Endothelial cell of umbilical vein (primary cell): ENCODE measurements around the gene PIN1. TPM values are rescaled to one million over a fixed set of nuclear protein-coding genes. Genes with fewer than 3 reads are reported as not detected.
A peak's percentile ranks its signal among the peaks of the same experiment; 100 is the strongest.

Experiments used
- BruUV-seq: library from RNA; stranded (reverse); fragments of 400-500 nt; replicated peaks from 2 replicates; lab custom pipeline; 2021; lab: Mats Ljungman, UMichigan
- CTCF ChIA-PET: fragments of 300-600, 350-600 bp; sonication (Branson Sonifier 250); formaldehyde crosslinking; loops from one replicate; lab custom pipeline; 2021; ENCODE audit warnings: antibody characterized with exemption, inconsistent platforms; lab: Charles Lee
- POLR2A ChIA-PET: fragments of 300-600, 350-600 bp; sonication (Branson Sonifier 250); formaldehyde crosslinking; loops from one replicate; lab custom pipeline; 2021; ENCODE audit warnings: antibody characterized with exemption, inconsistent platforms; lab: Charles Lee
- DNase-seq: peaks from one replicate; pipeline ENCODE4 v3.0.0-alpha.2; 2011; ENCODE audit warnings: low read depth, low spot score
- FAIRE-seq: peaks from 2 replicates; lab custom pipeline; 2011; peaks lifted over from hg19 to GRCh38; lab: Jason Lieb, UNC
- H2AFZ ChIP-seq: 2 replicates; pipeline ENCODE4 v1.6.0; 2012; ENCODE audit warnings: low read depth, low read length, control low read depth, inconsistent platforms
- H3K27ac ChIP-seq: 2 replicates; pipeline ENCODE4 v1.5.1; 2011; ENCODE audit warnings: low read depth, mild to moderate bottlenecking, control low read depth, low read length, moderate library complexity; ENCODE audit not compliant: insufficient read depth
- H3K27me3 ChIP-seq, 2 experiments: 2 replicates each; pipeline versions ENCODE4 v1.6.0 to v1.6.1; 2011; ENCODE audit warnings: low read length in 2 of 2, mixed read lengths in 1 of 2; ENCODE audit not compliant: control insufficient read depth in 2 of 2, insufficient read depth in 2 of 2
- H3K36me3 ChIP-seq, 2 experiments: 2 replicates in 1 of 2; 3 replicates in 1 of 2; pipeline ENCODE4 v1.5.1; 2011; ENCODE audit warnings: low read length in 2 of 2, mild to moderate bottlenecking in 1 of 2, moderate library complexity in 1 of 2; ENCODE audit not compliant: control insufficient read depth in 2 of 2, insufficient read depth in 2 of 2; ENCODE audit errors: extremely low read depth in 1 of 2
- H3K4me1 ChIP-seq: 3 replicates; pipeline ENCODE4 v1.5.1; 2011; ENCODE audit warnings: mild to moderate bottlenecking, low read length; ENCODE audit not compliant: control insufficient read depth, insufficient read depth; ENCODE audit errors: extremely low read depth
- H3K4me2 ChIP-seq: 2 replicates; pipeline ENCODE4 v1.6.1; 2011; ENCODE audit warnings: low read length, control low read depth, mixed read lengths; ENCODE audit not compliant: insufficient read depth
- H3K4me3 ChIP-seq, 3 experiments: fragments of 200-600 bp in 1 of 3; sonication (generic), shearing (Covaris generic) in 1 of 3; replicated peaks in 1 of 3; 2 replicates each; pipeline ENCODE4 v1.5.1; 2011 to 2016; ENCODE audit warnings: control low read depth in 3 of 3, low read length in 3 of 3, mild to moderate bottlenecking in 2 of 3, inconsistent platforms in 1 of 3, low read depth in 1 of 3, moderate library complexity in 1 of 3; ENCODE audit not compliant: insufficient read depth in 1 of 3
- H3K79me2 ChIP-seq: 2 replicates; pipeline ENCODE4 v1.6.0; 2012; ENCODE audit warnings: low read length, inconsistent platforms; ENCODE audit not compliant: control insufficient read depth, insufficient read depth
- H3K9ac ChIP-seq: replicated peaks from 2 replicates; pipeline ENCODE3; 2011; ENCODE audit warnings: low read length, control low read depth; ENCODE audit not compliant: insufficient read depth; ENCODE audit errors: extremely low read depth
- H3K9me1 ChIP-seq: replicated peaks from 3 replicates; pipeline ENCODE4 v1.6.0; 2011; ENCODE audit warnings: mild to moderate bottlenecking, low read length; ENCODE audit not compliant: control insufficient read depth, insufficient read depth; ENCODE audit errors: extremely low read depth
- H3K9me3 ChIP-seq: replicated peaks from 2 replicates; pipeline ENCODE4 v1.5.1; 2012; ENCODE audit warnings: low read length, inconsistent platforms; ENCODE audit not compliant: control insufficient read depth, insufficient read depth
- H4K20me1 ChIP-seq: replicated peaks from 2 replicates; pipeline ENCODE3; 2011; ENCODE audit warnings: mild to moderate bottlenecking, low read length; ENCODE audit not compliant: control insufficient read depth, insufficient read depth; ENCODE audit errors: extremely low read depth
- CTCF ChIP-seq, 2 donors: IDR thresholded peaks; 1 replicate in 1 of 2; 2 replicates in 1 of 2; pipeline ENCODE4 v1.5.1; 2011; ENCODE audit warnings: low read length in 2 of 2, mild to moderate bottlenecking in 2 of 2, moderate library complexity in 2 of 2, control low read depth in 1 of 2, inconsistent platforms in 1 of 2, low read depth in 1 of 2; ENCODE audit not compliant: insufficient read depth in 1 of 2; ENCODE audit errors: extremely low read depth in 1 of 2
- EZH2 ChIP-seq: IDR thresholded peaks from 2 replicates; pipeline ENCODE4 v1.6.1; 2012; ENCODE audit warnings: borderline replicate concordance, low read depth, mild to moderate bottlenecking, moderate library complexity, low read length, inconsistent platforms; ENCODE audit not compliant: severe bottlenecking
- FOS ChIP-seq: IDR thresholded peaks from 2 replicates; pipeline ENCODE4 v1.6.1; 2011; ENCODE audit warnings: mild to moderate bottlenecking, low read length, moderate library complexity, borderline replicate concordance; ENCODE audit not compliant: insufficient read depth
- GATA2 ChIP-seq: IDR thresholded peaks from 2 replicates; pipeline ENCODE4 v1.7.0; 2011; ENCODE audit warnings: low read depth, mild to moderate bottlenecking, moderate library complexity, mixed read lengths, low read length; ENCODE audit not compliant: insufficient read length, insufficient read depth
- JUN ChIP-seq: IDR thresholded peaks from 2 replicates; pipeline ENCODE4 v1.6.1; 2011; ENCODE audit warnings: borderline replicate concordance, low read depth; ENCODE audit not compliant: insufficient read length, insufficient read depth
- MAX ChIP-seq: IDR thresholded peaks from 2 replicates; pipeline ENCODE4 v1.6.1; 2011; ENCODE audit not compliant: insufficient read depth, insufficient read length
- MYC ChIP-seq: IDR thresholded peaks from one replicate; pipeline ENCODE4 v1.6.1; 2011; ENCODE audit warnings: mild to moderate bottlenecking, low read depth, low read length
- POLR2A ChIP-seq: IDR thresholded peaks from 2 replicates; pipeline ENCODE4 v1.6.1; 2012; ENCODE audit warnings: low read depth, mild to moderate bottlenecking, control low read depth, low read length
- POLR2AphosphoS5 ChIP-seq: IDR thresholded peaks from 2 replicates; pipeline ENCODE4 v1.6.1; 2012; ENCODE audit warnings: low read depth, mild to moderate bottlenecking, control low read depth, low read length, moderate library complexity; ENCODE audit not compliant: insufficient read depth
- dilution Hi-C: fragments of 300-500 bp; cut with MboI; formaldehyde crosslinking; loops from one replicate; pipeline ENCODE4 v1.15.0; 2019; ENCODE audit warnings: low sequenced_read_pairs; ENCODE audit not compliant: extremely low pct_ligation_motif_present
- intact Hi-C: fragments of 100-400 bp; cut with micrococcal nuclease; formaldehyde crosslinking; loops from one replicate; pipeline ENCODE4 v1.10.0; 2022
- polyA plus RNA-seq, 4 experiments: library from polyadenylated mRNA; depleted of rRNA in 3 of 4; stranded (reverse) in 3 of 4; unstranded in 1 of 4; fragments of >200 nt; gene quantifications; 2 replicates each; pipeline versions ENCODE4 v1.2.1 to v1.2.3, GENCODE V29; 2011 to 2012; ENCODE audit warnings: missing spikeins in 1 of 4
- total RNA-seq: library from RNA; stranded (reverse); gene quantifications from 2 replicates; pipeline ENCODE4 v1.2.3, GENCODE V29; 2021

The PIN1 gene
- total and polyA plus RNA-seq, 2 donors (not counting 3 experiments of a cell fraction or from before 2014, with no cell fraction given): 97.4 to 115 TPM

DNA sequence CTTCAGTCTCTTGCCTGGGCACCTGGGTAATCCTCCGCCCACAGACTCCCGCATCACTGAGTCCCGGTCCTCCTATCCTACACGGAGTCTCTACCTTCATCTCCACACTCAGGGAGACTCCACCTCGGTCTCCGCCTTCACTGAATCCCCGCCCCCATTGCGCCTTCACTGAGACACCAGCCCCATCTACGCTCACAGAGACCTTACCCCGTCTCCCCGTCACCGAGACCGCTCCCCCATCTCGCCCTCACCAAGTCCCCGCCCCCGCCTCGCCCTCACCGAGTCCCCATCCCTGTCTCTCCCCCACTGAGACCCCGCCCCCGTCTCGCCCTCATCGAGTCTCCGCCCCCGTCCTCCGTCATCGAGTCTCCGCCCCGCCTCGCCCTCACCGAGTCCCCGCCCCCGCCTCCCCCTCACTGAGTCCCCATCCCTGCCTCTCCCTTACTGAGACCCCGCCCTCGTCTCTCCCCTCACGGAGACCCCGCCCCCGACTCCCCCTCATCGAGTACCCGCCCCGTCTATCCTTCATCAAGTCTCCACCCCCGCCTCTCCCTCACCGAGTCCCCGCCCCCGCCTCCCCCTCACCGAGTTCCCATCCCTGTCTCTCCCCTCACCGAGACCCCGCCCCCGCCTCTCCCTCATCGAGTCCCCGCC, 43.4 kb upstream of the PIN1 start:
- Histone ChIP-seq H3K9me3 (no peaks in the 10 kb centered on the region), H3K9me1 (no peaks in the 10 kb centered on the region), H4K20me1 (no peaks in the 10 kb centered on the region), H3K79me2 (no peaks in the 10 kb centered on the region), H3K4me3 (peak overlapping the region; percentile 9 to 89 (median 42)), H3K27ac (no peak overlapping the region), H2AFZ (peak overlapping the region; percentile 98), H3K4me1 (no peaks in the 10 kb centered on the region), H3K4me2 (peak overlapping the region; percentile 34), H3K9ac (no peak overlapping the region), H3K27me3 (no peaks in the 10 kb centered on the region), H3K36me3 (no peaks in the 10 kb centered on the region)
- ChIA-PET CTCF (interaction anchor here (1.4 kb wide), 1 partner anchor 166 kb away, joined by 8 read pairs; no protein-coding TSS in a partner anchor), POLR2A (no interaction called here)
- peak; percentile 92 for DNase-seq
- peak; percentile 67 for FAIRE-seq
- no peak for TF ChIP-seq GATA2
- TF ChIP-seq POLR2AphosphoS5: no peak
- TF ChIP-seq EZH2: no peak
- no peak for TF ChIP-seq MAX
- no peak for TF ChIP-seq MYC
- TF ChIP-seq CTCF (IDR thresholded peaks at IDR 0.05; ENCODE audit: extremely low read depth in 1 of 2, insufficient read depth in 1 of 2, low read depth in 1 of 2, low read length in 2 of 2): no peak
- TF ChIP-seq JUN: no peak
- TF ChIP-seq FOS: no peak
- no peak for TF ChIP-seq POLR2A
- dilution Hi-C loops: loop anchor here (10.0 kb wide), 1 partner anchor 167 kb away; the partner anchor contains the start of gene ZNF561
- BruUV-seq: no TSS peak
- intact Hi-C loops: loop anchor here (1.0 to 2.0 kb wide), 6 partner anchors 23 to 483 kb away; partner anchors contain the start of genes FBXL12, ZNF561, ZNF562 and ZNF699
